Ovary (tissue), 9 donors: ENCODE data around the gene NOXRED1. TPM values are rescaled to one million over a fixed set of nuclear protein-coding genes. Genes with fewer than 3 reads are reported as not detected.

Experiments used
- DNase-seq, 5 donors: peaks; one replicate each; pipeline ENCODE4 v3.0.0-alpha.2; 2019 to 2020
- H3K27ac ChIP-seq, 2 donors: fragments of 200-600 bp; one replicate each; pipeline versions ENCODE4 v1.5.1 to v1.8.0; 2019 to 2022
- H3K27me3 ChIP-seq: fragments of 200-600 bp; one replicate; pipeline ENCODE4 v1.8.0; 2022
- H3K36me3 ChIP-seq: fragments of 200-600 bp; sonication (generic); one replicate; pipeline ENCODE4 v1.5.1; 2019
- H3K4me1 ChIP-seq: one replicate; pipeline ENCODE4 v1.8.1; 2013; ENCODE audit warnings: mild to moderate bottlenecking, moderate library complexity; ENCODE audit not compliant: insufficient read depth
- H3K4me3 ChIP-seq: fragments of 200-600 bp; sonication (generic); one replicate; pipeline ENCODE4 v1.5.1; 2017
- H3K9me3 ChIP-seq, 2 donors: fragments of 200-600 bp in 1 of 2; sonication (generic) in 1 of 2; one replicate each; pipeline versions ENCODE4 v1.5.1 to v1.8.1; 2013 to 2019; ENCODE audit warnings: mild to moderate bottlenecking in 1 of 2, moderate library complexity in 1 of 2
- CTCF ChIP-seq, 3 donors: fragments of 450-650 bp in 2 of 3; fragments of 200-600 bp in 1 of 3; IDR thresholded peaks; one replicate each; pipeline versions ENCODE4 v1.5.1 to v1.8.0; 2016 to 2022; ENCODE audit warnings: antibody characterized with exemption in 3 of 3, mild to moderate bottlenecking in 1 of 3
- EP300 ChIP-seq: sonication (generic); formaldehyde crosslinking; IDR thresholded peaks from one replicate; pipeline ENCODE4 v1.6.1; 2017; ENCODE audit warnings: antibody characterized with exemption
- POLR2A ChIP-seq: fragments of 450-650 bp; IDR thresholded peaks from one replicate; pipeline ENCODE4 v1.6.1; 2017; ENCODE audit warnings: antibody characterized with exemption, mild to moderate bottlenecking, moderate library complexity
- WGBS, 3 donors: extraction: QIAGEN DNeasy Blood & Tissue Kit in 1 of 3; methylation state at CpG; one replicate each; pipeline versions ENCODE4 v1.1.5 to v1.1.7; 2013 to 2017; 5-methylcytosine and 5-hydroxymethylcytosine counted together
- intact Hi-C, 4 donors: fragments of 100-400 bp; cut with DNase I; formaldehyde crosslinking; loops; one replicate each; pipeline versions ENCODE4 v1.11.0 to v1.15.1; 2022 to 2023
- polyA plus RNA-seq, 2 donors: library from polyadenylated mRNA; stranded (reverse); fragments of 200-250 nt in 1 of 2; fragments of 350-450 nt in 1 of 2; fragmentation: Illumina TruSeq in 1 of 2; extraction: RNeasy Lipid Tissue Mini Kit (QIAGEN cat#74804) in 1 of 2; gene quantifications; one replicate each; pipeline ENCODE4 v1.2.3, GENCODE V29; 2013 to 2014
- total RNA-seq, 7 donors: library from RNA; depleted of rRNA in 2 of 7; stranded (reverse); fragments of >200 nt in 2 of 7; fragmentation: NEBNext Ultra II Directional in 3 of 7; extraction: Animal tissue kit (Norgen Biotek cat#: 25700) in 3 of 7; gene quantifications; one replicate each; pipeline versions ENCODE4 v1.1.0 to v1.2.4, GENCODE V29; 2016 to 2023
- donor health status: DM: no; HTN: no; CAD: no; lungs with moderate emphysema.
- donor health status: DM: no; HTN: no; CAD: no.
- donor health status: Bipolar disorder and iron deficiency.
- donor health status: DM: yes; HTN: yes; CAD: no.
- donor health status: DM: no; HTN: no; CAD: no.
- donor health status: DM: yes; HTN: yes; CAD: no.

The NOXRED1 gene
- total and polyA plus RNA-seq, 9 donors: 0.23 to 1.1 (median 0.42) TPM; not detected in 1

DNA sequence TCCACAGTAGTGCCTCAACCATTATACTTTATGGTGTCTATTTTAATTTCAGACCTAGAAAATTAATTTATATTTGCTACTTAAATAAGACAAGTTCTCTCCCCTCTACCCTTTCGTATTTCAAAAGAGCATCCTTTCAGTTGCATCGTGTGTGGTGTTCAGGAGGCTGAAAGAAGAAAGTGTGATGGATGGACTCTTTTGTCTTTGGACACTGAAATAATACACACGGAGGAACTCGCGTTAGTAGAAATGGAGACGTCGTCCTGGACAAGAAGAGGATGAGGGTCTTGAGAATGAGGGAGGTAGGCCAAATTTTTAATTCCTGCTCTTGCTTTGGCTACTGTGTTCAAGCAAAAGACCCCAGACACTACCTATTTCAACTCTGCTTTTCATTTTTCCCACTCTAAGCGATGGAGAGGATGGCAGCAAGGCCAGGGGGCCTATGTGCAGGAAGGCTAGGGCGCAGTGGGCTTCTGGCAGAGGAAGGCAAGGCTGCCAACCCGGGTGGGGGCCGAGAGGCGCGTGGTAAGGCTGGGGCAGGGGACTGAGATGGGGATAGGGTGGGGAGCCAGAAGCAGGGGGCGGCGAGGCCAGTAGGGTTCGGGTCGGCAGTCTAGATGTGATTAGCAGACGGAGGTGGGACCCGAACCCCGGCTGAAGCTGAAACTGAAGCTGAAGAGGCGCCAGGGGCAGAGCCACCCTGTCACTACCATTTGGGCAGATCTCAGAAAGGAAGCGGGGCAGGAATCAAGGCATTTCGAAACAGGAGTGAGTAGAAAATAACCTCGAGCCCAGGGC lies 47.2 kb downstream of the NOXRED1 start:
- no peaks in the 10 kb centered on the region for H3K27me3 ChIP-seq
- no peak for TF ChIP-seq POLR2A
- TF ChIP-seq EP300: no peak
- no peak for TF ChIP-seq CTCF (IDR thresholded peaks at IDR 0.05)
- peaks cover 5% of the 10 kb centered on the region for H3K4me1 ChIP-seq
- intact Hi-C loops: no loop called here
- peak in 4 of 5 donors; percentile 23 to 44 (median 31) for DNase-seq
- peak overlapping the region; percentile 60 to 83 for H3K27ac ChIP-seq
- 9 to 11% (median 10%) methylated on average over 24 of the region's 24 CpGs for WGBS, 3 donors
- H3K9me3 ChIP-seq: no peaks in the 10 kb centered on the region
- H3K4me3 ChIP-seq: peak overlapping the region; percentile 91
- no peaks in the 10 kb centered on the region for H3K36me3 ChIP-seq

GRCh38 chr14:77375164-77375950 lies 48.0 kb downstream of the NOXRED1 start:
- Histone ChIP-seq H3K4me1 (peaks cover 5% of the 10 kb centered on the region), H3K27me3 (no peaks in the 10 kb centered on the region), H3K36me3 (no peaks in the 10 kb centered on the region), H3K4me3 (peak overlapping the region; percentile 91), H3K9me3 (no peaks in the 10 kb centered on the region), H3K27ac (no peak overlapping the region)
- 84 to 88% (median 85%) methylated on average over 9 of the region's 9 CpGs for WGBS, 3 donors
- DNase-seq: no peak
- no peak for TF ChIP-seq CTCF (IDR thresholded peaks at IDR 0.05)
- TF ChIP-seq POLR2A: no peak
- no peak for TF ChIP-seq EP300
- intact Hi-C loops: no loop called here

GRCh38 chr14:77372304-77372841 lies 51.0 kb downstream of the NOXRED1 start:
- no peak for DNase-seq
- Histone ChIP-seq H3K27ac (peak overlapping the region in 1 of 2 donors; percentile 36), H3K4me3 (no peak overlapping the region), H3K36me3 (no peaks in the 10 kb centered on the region), H3K27me3 (no peaks in the 10 kb centered on the region), H3K4me1 (peaks cover 5% of the 10 kb centered on the region), H3K9me3 (no peaks in the 10 kb centered on the region)
- intact Hi-C loops: no loop called here
- WGBS, 3 donors: 10 to 26% (median 13%) methylated on average over 4 of the region's 4 CpGs
- no peak for TF ChIP-seq EP300
- TF ChIP-seq CTCF (IDR thresholded peaks at IDR 0.05): no peak
- TF ChIP-seq POLR2A: no peak

DNA sequence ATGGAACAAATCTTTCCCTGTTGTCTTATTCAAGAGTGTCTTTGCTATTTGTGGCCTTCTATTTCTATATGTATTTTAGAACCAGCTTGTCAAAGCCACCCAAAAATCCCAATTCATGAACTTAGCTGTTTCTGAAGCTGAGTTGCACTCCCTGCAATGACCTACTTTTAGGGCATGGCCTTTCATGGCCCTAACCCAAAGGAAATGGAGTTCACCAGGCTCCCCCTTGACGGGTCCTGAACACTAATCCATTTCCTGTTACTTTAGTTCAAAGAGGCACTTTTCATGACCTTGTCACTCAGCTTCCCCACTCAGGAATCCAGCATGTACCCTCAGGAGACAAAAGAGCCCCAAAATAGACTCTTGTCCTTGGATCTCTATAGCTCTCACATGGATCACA lies 54.0 kb downstream of the NOXRED1 start:
- no peak for TF ChIP-seq POLR2A
- TF ChIP-seq EP300: no peak
- TF ChIP-seq CTCF (IDR thresholded peaks at IDR 0.05): no peak
- no peak for DNase-seq
- Histone ChIP-seq H3K4me3 (no peak overlapping the region), H3K9me3 (no peaks in the 10 kb centered on the region), H3K27ac (no peak overlapping the region), H3K36me3 (no peaks in the 10 kb centered on the region), H3K4me1 (peaks cover under 1% of the 10 kb centered on the region), H3K27me3 (no peaks in the 10 kb centered on the region)
- WGBS, 3 donors: 77 to 83% (median 83%) methylated on average over 1 of the region's 1 CpG
- intact Hi-C loops: no loop called here
